ENCODE measurements around the gene COASY.

COASY gene

GRCh38 chr17:42521666-42522262 lies 40.2 kb upstream of the COASY start:
- TF ChIP-seq TAF1 (IDR thresholded peaks at IDR 0.05; ENCODE audit: borderline replicate concordance, insufficient read depth, low read length) = no peak
- no peak for TF ChIP-seq POLR2AphosphoS5 (IDR thresholded peaks at IDR 0.05; ENCODE audit: low read depth, low read length)
- no peak for TF ChIP-seq FOXP2 (optimal IDR thresholded peaks at IDR 0.05; ENCODE audit: borderline replicate concordance, extremely low read depth, extremely low read length, insufficient read depth)
- TF ChIP-seq, protein P1, sequence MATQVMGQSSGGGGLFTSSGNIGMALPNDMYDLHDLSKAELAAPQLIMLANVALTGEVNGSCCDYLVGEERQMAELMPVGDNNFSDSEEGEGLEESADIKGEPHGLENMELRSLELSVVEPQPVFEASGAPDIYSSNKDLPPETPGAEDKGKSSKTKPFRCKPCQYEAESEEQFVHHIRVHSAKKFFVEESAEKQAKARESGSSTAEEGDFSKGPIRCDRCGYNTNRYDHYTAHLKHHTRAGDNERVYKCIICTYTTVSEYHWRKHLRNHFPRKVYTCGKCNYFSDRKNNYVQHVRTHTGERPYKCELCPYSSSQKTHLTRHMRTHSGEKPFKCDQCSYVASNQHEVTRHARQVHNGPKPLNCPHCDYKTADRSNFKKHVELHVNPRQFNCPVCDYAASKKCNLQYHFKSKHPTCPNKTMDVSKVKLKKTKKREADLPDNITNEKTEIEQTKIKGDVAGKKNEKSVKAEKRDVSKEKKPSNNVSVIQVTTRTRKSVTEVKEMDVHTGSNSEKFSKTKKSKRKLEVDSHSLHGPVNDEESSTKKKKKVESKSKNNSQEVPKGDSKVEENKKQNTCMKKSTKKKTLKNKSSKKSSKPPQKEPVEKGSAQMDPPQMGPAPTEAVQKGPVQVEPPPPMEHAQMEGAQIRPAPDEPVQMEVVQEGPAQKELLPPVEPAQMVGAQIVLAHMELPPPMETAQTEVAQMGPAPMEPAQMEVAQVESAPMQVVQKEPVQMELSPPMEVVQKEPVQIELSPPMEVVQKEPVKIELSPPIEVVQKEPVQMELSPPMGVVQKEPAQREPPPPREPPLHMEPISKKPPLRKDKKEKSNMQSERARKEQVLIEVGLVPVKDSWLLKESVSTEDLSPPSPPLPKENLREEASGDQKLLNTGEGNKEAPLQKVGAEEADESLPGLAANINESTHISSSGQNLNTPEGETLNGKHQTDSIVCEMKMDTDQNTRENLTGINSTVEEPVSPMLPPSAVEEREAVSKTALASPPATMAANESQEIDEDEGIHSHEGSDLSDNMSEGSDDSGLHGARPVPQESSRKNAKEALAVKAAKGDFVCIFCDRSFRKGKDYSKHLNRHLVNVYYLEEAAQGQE (IDR thresholded peaks at IDR 0.05; ENCODE audit: insufficient read depth in 1 of 2, low read depth in 2 of 2, low read length in 2 of 2) = no peak
- no peak for TF ChIP-seq SIN3A (IDR thresholded peaks at IDR 0.05; ENCODE audit: borderline replicate concordance, insufficient read depth, low read length)

GRCh38 chr17:42522263-42522790 lies 39.6 kb upstream of the COASY start:
- TF ChIP-seq TAF1 (IDR thresholded peaks at IDR 0.05; ENCODE audit: borderline replicate concordance, insufficient read depth, low read length) = no peak

DNA sequence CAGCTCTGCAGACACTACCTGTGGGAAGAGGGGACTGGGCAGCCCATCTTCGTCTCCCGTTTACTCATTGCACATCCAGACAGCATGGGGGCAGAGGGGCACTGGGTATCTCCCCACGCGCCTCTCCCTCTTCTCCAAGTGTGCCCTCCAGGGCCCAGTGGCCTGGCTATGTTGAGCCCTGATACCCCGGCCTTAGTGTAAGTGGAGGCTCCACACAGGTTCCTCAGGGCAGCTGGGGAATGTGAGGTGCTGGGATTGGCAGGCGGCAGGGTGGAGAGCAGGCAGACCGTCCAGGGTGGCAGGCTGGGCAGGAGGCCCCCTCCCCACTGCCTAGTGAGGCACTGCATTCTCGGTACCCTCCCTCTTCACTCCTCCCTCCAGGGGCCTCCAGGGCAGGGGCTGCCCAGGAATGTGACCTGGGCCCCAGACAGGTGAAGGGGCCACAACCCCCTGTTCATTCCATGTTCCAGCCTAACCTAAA lies 39.1 kb upstream of the COASY start:
- TF ChIP-seq SIN3A (IDR thresholded peaks at IDR 0.05; ENCODE audit: borderline replicate concordance, insufficient read depth, low read length) (no peak), POLR2AphosphoS5 (IDR thresholded peaks at IDR 0.05; ENCODE audit: low read depth, low read length) (no peak), FOXP2 (optimal IDR thresholded peaks at IDR 0.05; ENCODE audit: borderline replicate concordance, extremely low read depth, extremely low read length, insufficient read depth) (no peak), TAF1 (IDR thresholded peaks at IDR 0.05; ENCODE audit: borderline replicate concordance, insufficient read depth, low read length) (no peak)
- TF ChIP-seq, protein P1 (IDR thresholded peaks at IDR 0.05; ENCODE audit: insufficient read depth in 1 of 2, low read depth in 2 of 2, low read length in 2 of 2) = no peak

- TF ChIP-seq, protein P1 (IDR thresholded peaks at IDR 0.05; ENCODE audit: insufficient read depth in 1 of 2, low read depth in 2 of 2, low read length in 2 of 2) = no peak
- no peak for TF ChIP-seq POLR2AphosphoS5 (IDR thresholded peaks at IDR 0.05; ENCODE audit: low read depth, low read length)
- no peak for TF ChIP-seq TAF1 (IDR thresholded peaks at IDR 0.05; ENCODE audit: borderline replicate concordance, insufficient read depth, low read length)
- TF ChIP-seq FOXP2 (optimal IDR thresholded peaks at IDR 0.05; ENCODE audit: borderline replicate concordance, extremely low read depth, extremely low read length, insufficient read depth) = no peak
- no peak for TF ChIP-seq SIN3A (IDR thresholded peaks at IDR 0.05; ENCODE audit: borderline replicate concordance, insufficient read depth, low read length)
These were observed 36.7 kb upstream of the COASY start for GRCh38 chr17:42525221-42525620.

GRCh38 chr17:42526031-42526444 lies 35.9 kb upstream of the COASY start:
- TF ChIP-seq TAF1 (IDR thresholded peaks at IDR 0.05; ENCODE audit: borderline replicate concordance, insufficient read depth, low read length) (no peak), SIN3A (IDR thresholded peaks at IDR 0.05; ENCODE audit: borderline replicate concordance, insufficient read depth, low read length) (no peak), POLR2AphosphoS5 (IDR thresholded peaks at IDR 0.05; ENCODE audit: low read depth, low read length) (no peak), FOXP2 (optimal IDR thresholded peaks at IDR 0.05; ENCODE audit: borderline replicate concordance, extremely low read depth, extremely low read length, insufficient read depth) (no peak)
- TF ChIP-seq, protein P1 (IDR thresholded peaks at IDR 0.05; ENCODE audit: insufficient read depth in 1 of 2, low read depth in 2 of 2, low read length in 2 of 2) = no peak

Measured in PFSK-1 (cell line).